ENCODE data around the gene AMDHD2.

- TF ChIP-seq HDAC6 (IDR thresholded peaks at IDR 0.05; ENCODE audit: low read depth, low read length) (no peak), CTCF (IDR thresholded peaks at IDR 0.05; ENCODE audit: control extremely low read depth in 1 of 3, insufficient read depth in 1 of 3, low read depth in 1 of 3, low read length in 3 of 3) (peak in 2 of 3 experiments; percentile 25 to 28; a peak in 2 of 4 replicates), EZH2 (IDR thresholded peaks at IDR 0.05; ENCODE audit: low read depth, low read length, severe bottlenecking) (no peak), CHD1 (IDR thresholded peaks at IDR 0.05; ENCODE audit: low read depth, low read length) (no peak), POLR2A (IDR thresholded peaks at IDR 0.05; ENCODE audit: control extremely low read depth in 1 of 2, low read depth in 2 of 2, low read length in 2 of 2) (no peak), HDAC2 (IDR thresholded peaks at IDR 0.05; ENCODE audit: borderline replicate concordance in 1 of 2, low read depth in 2 of 2, low read length in 2 of 2) (no peak), EP300 (IDR thresholded peaks at IDR 0.05; ENCODE audit: borderline replicate concordance in 1 of 2, low read depth in 2 of 2, low read length in 2 of 2) (no peak)
These were observed 11.3 kb upstream of the AMDHD2 start for GRCh38 chr16:2508722-2509400.

Measured in H1 (cell line).